BJ (cell line): ENCODE results near the gene CGB2. TPM values are rescaled to one million over a fixed set of nuclear protein-coding genes. Genes with fewer than 3 reads are reported as not detected.
A peak's percentile ranks its signal among the peaks of the same experiment; 100 is the strongest.
"Not testable (repeated sequence)": the region's sequence is repeated elsewhere in the genome, so short reads cannot be mapped to it uniquely, and the experiment has no call there.

Experiments
- CTCF ChIA-PET: fragments of 350-600 bp; formaldehyde crosslinking; extraction: SDS; loops from one replicate; lab custom pipeline; 2021; ENCODE audit warnings: antibody characterized with exemption, inconsistent platforms; lab: Yijun Ruan, JAX
- POLR2A ChIA-PET: fragments of 300-600 bp; sonication (Branson Sonifier 250); formaldehyde crosslinking; extraction: SDS; loops from one replicate; lab custom pipeline; 2021; ENCODE audit warnings: antibody characterized with exemption; lab: Charles Lee
- DNase-seq: peaks from one replicate; pipeline ENCODE4 v3.0.0-alpha.2; 2011; ENCODE audit warnings: low read depth
- H3K27me3 ChIP-seq: 2 replicates; pipeline ENCODE4 v1.6.0; 2011; ENCODE audit warnings: low read length; ENCODE audit not compliant: control insufficient read depth, insufficient read depth
- H3K36me3 ChIP-seq: 2 replicates; pipeline ENCODE4 v1.5.1; 2011; ENCODE audit warnings: low read length; ENCODE audit not compliant: control insufficient read depth, insufficient read depth
- H3K4me3 ChIP-seq: 2 replicates; pipeline ENCODE4 v1.5.1; 2011; ENCODE audit warnings: low read depth, mild to moderate bottlenecking, control low read depth, low read length
- CTCF ChIP-seq: IDR thresholded peaks from 2 replicates; pipeline ENCODE4 v1.5.1; 2011; ENCODE audit warnings: low read depth, mild to moderate bottlenecking, control low read depth, inconsistent platforms, low read length, moderate library complexity; ENCODE audit not compliant: insufficient read depth
- polyA plus RNA-seq: library from polyadenylated mRNA; depleted of rRNA; stranded (reverse); fragments of >200 nt; gene quantifications from 2 replicates; pipeline ENCODE4 v1.2.3, GENCODE V29; 2011

CGB2 gene
- polyA plus RNA-seq, 1 experiment = not detected

DNA sequence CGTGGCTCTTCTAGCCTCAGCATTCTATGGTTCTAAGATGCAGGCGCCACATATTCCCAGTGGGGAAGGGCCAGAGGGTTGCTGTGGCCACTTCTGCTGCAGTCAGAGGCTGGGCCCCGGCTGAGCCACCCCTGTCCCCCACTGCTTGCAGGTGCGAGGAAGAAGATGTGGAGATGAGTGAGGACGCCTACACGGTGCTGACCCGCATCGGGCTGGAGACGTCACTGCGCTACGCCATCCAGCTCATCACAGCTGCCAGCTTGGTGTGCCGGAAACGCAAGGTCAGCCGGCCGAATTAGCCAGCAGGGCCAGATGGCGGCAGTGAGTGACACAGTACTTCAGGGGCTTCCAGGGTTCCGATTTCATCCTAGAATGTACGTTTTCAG lies 16.8 kb upstream of the CGB2 start:
- no peak for TF ChIP-seq CTCF
- POLR2A ChIA-PET = no interaction called here
- Histone ChIP-seq H3K36me3 (peaks cover 15% of the 10 kb centered on the region), H3K4me3 (no peak overlapping the region), H3K27me3 (no peaks in the 10 kb centered on the region)
- DNase-seq = no peak
- CTCF ChIA-PET = no interaction called here

DNA sequence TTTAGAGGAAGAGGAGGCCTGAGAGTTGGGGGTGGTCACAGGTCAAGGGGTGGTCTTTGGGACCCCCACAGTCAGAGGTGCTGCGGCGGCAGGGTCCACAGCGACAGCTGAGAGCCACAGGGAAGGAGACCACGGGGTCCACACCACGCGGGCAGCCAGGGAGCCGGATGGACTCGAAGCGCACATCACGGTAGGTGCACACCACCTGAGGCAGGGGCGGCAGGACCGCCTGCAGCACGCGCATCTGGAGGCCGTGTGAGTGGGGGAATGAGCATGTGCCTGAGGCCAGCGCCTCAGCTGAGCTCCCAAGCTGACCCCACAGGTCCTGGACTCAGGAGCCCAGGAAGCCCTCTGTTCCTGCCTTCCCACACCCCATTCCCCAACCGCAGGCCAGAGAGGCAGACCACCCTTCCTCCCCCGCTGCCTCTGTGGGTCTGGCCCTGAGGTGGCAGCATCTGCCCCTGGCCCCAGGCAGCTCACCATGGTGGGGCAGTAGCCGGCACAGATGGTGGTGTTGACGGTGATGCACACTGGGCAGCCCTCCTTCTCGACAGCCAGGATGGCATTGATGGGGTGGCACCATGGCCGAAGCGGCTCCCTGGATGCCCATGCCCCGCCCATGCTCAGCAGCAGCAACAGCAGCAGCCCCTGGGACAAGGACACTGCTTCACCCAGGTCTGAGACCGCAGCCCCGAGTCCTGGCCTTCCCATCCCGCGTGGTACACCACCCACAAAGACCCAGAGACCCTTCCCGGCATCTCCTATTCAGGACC lies 15.4 kb upstream of the CGB2 start:
- no peak overlapping the region for H3K4me3 ChIP-seq
- H3K27me3 ChIP-seq = no peaks in the 10 kb centered on the region
- POLR2A ChIA-PET = no interaction called here
- TF ChIP-seq CTCF = no peak
- CTCF ChIA-PET = interaction anchor here (1.4 kb wide), 1 partner anchor 16 kb away, joined by 5 read pairs; no protein-coding TSS in a partner anchor
- peaks cover 11% of the 10 kb centered on the region for H3K36me3 ChIP-seq
- DNase-seq = no peak

- CTCF ChIA-PET = interaction anchor here (0.9 to 6.1 kb wide), 8 partner anchors 9 to 209 kb away, joined by 3 to 34 read pairs (median 4); partner anchors contain the start of gene RUVBL2
- peaks cover 5% of the 10 kb centered on the region; the same call in 1 of the 2 replicates for H3K36me3 ChIP-seq
- no peak for DNase-seq
- peak within 1 kb of the TSS; percentile 45 for H3K4me3 ChIP-seq
- POLR2A ChIA-PET = no interaction called here
- TF ChIP-seq CTCF = no peak
- H3K27me3 ChIP-seq = no peaks in the 10 kb centered on the region
Observed at GRCh38 chr19:49017041-49017665, 14.5 kb upstream of the CGB2 start, which contains the start of gene LHB. LHB (minus strand) TSS chr19:49017091; CDS start chr19:49017081, 10 bp downstream.

- Histone ChIP-seq H3K4me3 (peak overlapping the region; percentile 45), H3K27me3 (no peaks in the 10 kb centered on the region), H3K36me3 (peaks cover 3% of the 10 kb centered on the region; the same call in 1 of the 2 replicates)
- ChIA-PET CTCF (interaction anchor here (0.9 to 6.1 kb wide), 11 partner anchors 9 to 236 kb away, joined by 3 to 34 read pairs (median 3); partner anchors contain the start of gene RUVBL2), POLR2A (no interaction called here)
- peak; percentile 74 for TF ChIP-seq CTCF
- DNase-seq = no peak
Observed at GRCh38 chr19:49017666-49018351, 13.9 kb upstream of the CGB2 start.

- POLR2A ChIA-PET, H3K36me3 ChIP-seq, H3K27me3 ChIP-seq, DNase-seq: not testable (repeated sequence)
- peak overlapping the region; percentile 45 for H3K4me3 ChIP-seq
- CTCF ChIA-PET = interaction anchor here (0.8 to 6.1 kb wide), 15 partner anchors 8 to 237 kb away, joined by 3 to 34 read pairs (median 3); partner anchors contain the start of genes GYS1 and RUVBL2
Observed at GRCh38 chr19:49018388-49019241, 13.1 kb upstream of the CGB2 start.
